Activated CD4-positive, CD25-positive, alpha-beta regulatory T cell treated with anti-CD3 and anti-CD28 coated beads, Interleukin-2, amount 50 U/mL, for 24 hours (primary cell): ENCODE results near the gene NUBP1.

Experiments used
- ATAC-seq, 2 donors: fragments of 150-1000 bp; cut with Tn5 transposase; one replicate each; pipeline ENCODE4 v1.10.0; 2021; ENCODE audit warnings: mild to moderate bottlenecking in 1 of 2, moderate library complexity in 1 of 2

The NUBP1 gene

DNA sequence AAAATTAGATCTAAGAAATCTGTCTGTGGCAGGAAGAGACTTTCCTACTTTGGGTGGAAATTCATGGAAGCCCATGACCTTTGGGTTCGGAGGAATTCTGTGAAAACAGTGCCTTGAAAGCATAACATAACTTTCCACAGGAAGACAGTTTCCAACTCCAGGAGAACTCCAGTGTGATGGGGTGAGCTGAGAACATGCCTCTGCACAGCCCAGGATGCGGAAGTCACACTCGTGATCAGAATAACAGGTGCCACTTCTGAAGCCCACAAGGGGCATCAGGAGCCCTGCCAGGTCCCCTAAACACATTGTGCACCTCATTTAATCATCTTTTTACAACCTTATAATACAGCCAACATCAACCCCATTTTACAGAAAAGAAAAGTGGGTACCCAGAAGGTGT, 65.2 kb downstream of the NUBP1 start:
- no peak for ATAC-seq

DNA sequence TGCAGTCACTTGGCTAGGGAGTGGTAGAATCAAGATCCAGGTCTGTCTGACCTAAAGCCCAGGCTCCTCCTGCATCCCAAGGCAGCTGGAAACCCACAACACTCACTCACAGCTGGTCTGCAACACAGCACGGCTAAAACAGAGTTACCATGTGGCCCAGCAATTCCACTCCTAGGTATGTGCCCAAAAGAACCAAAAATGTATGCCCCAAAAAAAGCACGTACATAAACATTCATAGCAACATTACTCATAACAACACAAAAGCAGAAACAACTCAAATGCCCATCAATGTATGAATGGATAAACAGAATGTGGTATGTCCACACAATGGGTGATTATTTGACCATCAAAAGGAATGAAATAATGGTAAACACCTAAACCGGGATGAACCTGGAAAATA, 66.1 kb downstream of the NUBP1 start:
- ATAC-seq: no peak

- ATAC-seq: peak; percentile 91 to 94
Measured at GRCh38 chr16:10812312-10813098, 68.9 kb downstream of the NUBP1 start.

DNA sequence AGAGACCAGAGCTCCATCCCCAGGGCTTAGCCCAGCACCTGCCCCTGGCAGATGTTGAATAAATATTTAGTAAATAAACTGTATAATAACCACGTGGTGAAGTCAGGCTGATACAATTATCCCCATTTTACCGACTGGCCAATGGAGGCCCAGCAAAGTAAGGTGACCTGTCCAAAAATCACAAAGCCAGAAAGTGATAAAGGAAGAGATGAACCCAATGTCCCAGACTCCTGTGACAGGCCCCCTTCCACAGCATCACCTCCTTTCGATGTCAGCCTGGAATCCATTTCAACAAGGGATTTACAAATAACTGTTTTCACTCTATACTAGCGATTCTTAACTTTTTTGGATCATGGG, 69.4 kb downstream of the NUBP1 start:
- ATAC-seq: no peak

DNA sequence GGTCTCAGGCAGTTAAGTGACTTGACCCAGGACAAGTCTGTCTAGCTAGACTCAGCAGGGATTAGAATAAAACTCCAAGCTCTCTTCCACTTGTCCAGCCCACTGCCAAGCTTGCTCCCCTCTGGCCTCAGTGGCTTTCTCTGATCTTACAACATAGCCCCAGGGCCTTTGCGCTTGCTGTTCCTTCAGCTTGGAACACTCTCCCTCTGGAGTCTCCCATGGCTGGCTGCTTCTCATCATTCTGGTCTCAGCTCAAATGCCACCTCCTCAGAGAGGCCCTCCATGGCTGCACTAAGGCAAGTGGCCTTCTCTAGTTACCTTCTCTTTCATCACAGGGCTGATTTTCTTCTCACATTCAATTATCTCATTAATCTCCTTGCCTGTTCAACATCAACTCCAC, 73.9 kb downstream of the NUBP1 start:
- no peak for ATAC-seq

- ATAC-seq: no peak
Measured at GRCh38 chr16:10817963-10818941, 74.6 kb downstream of the NUBP1 start, which contains the start of gene TVP23A. TVP23A (minus strand) TSS chr16:10818794; CDS start chr16:10818493, 301 bp downstream.
